Measurements from ENCODE around the gene LARP4B.

GRCh38 chr10:771647-772046 is 159.9 kb downstream of the LARP4B start:
- TF ChIP-seq ZNF296 (CRISPR knock-in tag; conservative IDR thresholded peaks at IDR 0.05) (no peak), CTCF (CRISPR knock-in tag; IDR thresholded peaks at IDR 0.05) (no peak), MAX (IDR thresholded peaks at IDR 0.05) (no peak), ZNF646 (CRISPR knock-in tag; IDR thresholded peaks at IDR 0.05) (no peak)
